ENCODE measurements around the gene SEMA6B.
"Not testable (repeated sequence)": the region's sequence is repeated elsewhere in the genome, so short reads cannot be mapped to it uniquely, and the experiment has no call there.

Gene SEMA6B

GRCh38 chr19:4548238-4548584 is 11.3 kb downstream of the SEMA6B start:
- no peak overlapping the region for H3K27ac ChIP-seq
- TF ChIP-seq ZFX (IDR thresholded peaks at IDR 0.05) (no peak), CTCF (conservative IDR thresholded peaks at IDR 0.05) (no peak)

GRCh38 chr19:4547303-4548237 is 11.9 kb downstream of the SEMA6B start:
- TF ChIP-seq ZFX (IDR thresholded peaks at IDR 0.05): no peak
- peak; percentile 75 for TF ChIP-seq CTCF (conservative IDR thresholded peaks at IDR 0.05)
- H3K27ac ChIP-seq: no peak overlapping the region

GRCh38 chr19:4543842-4544647 is 15.4 kb downstream of the SEMA6B start:
- no peak for TF ChIP-seq ZFX (IDR thresholded peaks at IDR 0.05)
- TF ChIP-seq CTCF (conservative IDR thresholded peaks at IDR 0.05): no peak
- no peak overlapping the region for H3K27ac ChIP-seq

GRCh38 chr19:4542896-4543841 is 16.3 kb downstream of the SEMA6B start:
- H3K27ac ChIP-seq: no peak overlapping the region
- TF ChIP-seq CTCF (conservative IDR thresholded peaks at IDR 0.05) (no peak), ZFX (IDR thresholded peaks at IDR 0.05) (no peak)

- H3K27ac ChIP-seq: not testable (repeated sequence)
Measured at GRCh38 chr19:4541806-4542145, 17.7 kb downstream of the SEMA6B start.

GRCh38 chr19:4541114-4541805 is 18.2 kb downstream of the SEMA6B start:
- H3K27ac ChIP-seq: no peak overlapping the region

More at GRCh38 chr19:4541114-4541805, 18.2 kb downstream of the SEMA6B start:
- TF ChIP-seq CTCF (conservative IDR thresholded peaks at IDR 0.05) (no peak), ZFX (IDR thresholded peaks at IDR 0.05) (no peak)
